Measurements from ENCODE around the gene TMOD2. TPM values are rescaled to one million over a fixed set of nuclear protein-coding genes. Genes with fewer than 3 reads are reported as not detected.

TMOD2 gene
- total and polyA plus RNA-seq, 11 donors: 1.3 to 10.9 (median 6.1) TPM

DNA sequence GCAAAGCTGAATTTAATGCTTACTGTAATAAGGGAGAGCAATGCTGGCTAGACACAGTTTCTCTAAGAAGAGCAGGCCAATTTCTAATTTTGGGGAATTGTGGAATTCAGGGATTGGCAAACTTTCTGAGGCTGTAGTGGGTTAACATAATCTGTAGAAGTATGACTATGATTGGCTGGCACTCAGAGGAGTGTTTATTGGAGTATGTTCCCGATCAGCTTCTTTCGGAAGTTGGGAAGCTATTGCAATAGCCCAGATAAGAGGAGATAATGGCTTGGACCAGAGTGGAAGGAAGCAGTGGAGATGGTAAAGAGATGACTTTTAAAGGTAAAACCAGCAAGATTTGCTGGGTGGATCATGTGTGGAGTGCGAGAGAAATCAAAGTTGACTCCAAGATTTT lies 97.4 kb downstream of the TMOD2 start:
- intact Hi-C loops (cut with DNase I): no loop called here
- no peak overlapping the region for H3K27ac ChIP-seq

DNA sequence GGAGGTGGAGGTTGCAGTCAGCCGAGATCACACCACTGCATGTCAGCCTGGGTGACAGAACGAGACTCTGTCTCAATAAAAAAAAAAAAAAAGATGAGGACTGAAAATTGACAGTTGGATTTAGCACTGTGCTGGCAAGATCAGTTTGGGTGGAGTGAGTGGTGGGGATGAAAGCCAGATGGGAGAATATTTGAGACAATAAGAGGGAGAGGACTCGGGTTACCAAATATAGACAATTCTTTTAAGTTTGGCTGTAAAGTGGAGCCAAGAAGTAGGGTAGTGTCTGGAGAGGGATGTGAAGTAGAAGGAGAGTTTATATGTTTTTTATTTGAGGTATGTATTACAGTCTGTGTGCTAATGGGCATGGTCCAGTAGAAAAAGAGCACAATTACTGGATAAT lies 98.5 kb downstream of the TMOD2 start:
- DNase-seq (no peak), ATAC-seq (no peak)
- H3K9me3 ChIP-seq: no peaks in the 10 kb centered on the region
- TF ChIP-seq, protein P1, sequence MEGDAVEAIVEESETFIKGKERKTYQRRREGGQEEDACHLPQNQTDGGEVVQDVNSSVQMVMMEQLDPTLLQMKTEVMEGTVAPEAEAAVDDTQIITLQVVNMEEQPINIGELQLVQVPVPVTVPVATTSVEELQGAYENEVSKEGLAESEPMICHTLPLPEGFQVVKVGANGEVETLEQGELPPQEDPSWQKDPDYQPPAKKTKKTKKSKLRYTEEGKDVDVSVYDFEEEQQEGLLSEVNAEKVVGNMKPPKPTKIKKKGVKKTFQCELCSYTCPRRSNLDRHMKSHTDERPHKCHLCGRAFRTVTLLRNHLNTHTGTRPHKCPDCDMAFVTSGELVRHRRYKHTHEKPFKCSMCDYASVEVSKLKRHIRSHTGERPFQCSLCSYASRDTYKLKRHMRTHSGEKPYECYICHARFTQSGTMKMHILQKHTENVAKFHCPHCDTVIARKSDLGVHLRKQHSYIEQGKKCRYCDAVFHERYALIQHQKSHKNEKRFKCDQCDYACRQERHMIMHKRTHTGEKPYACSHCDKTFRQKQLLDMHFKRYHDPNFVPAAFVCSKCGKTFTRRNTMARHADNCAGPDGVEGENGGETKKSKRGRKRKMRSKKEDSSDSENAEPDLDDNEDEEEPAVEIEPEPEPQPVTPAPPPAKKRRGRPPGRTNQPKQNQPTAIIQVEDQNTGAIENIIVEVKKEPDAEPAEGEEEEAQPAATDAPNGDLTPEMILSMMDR (IDR thresholded peaks at IDR 0.05): no peak
- no peak for TF ChIP-seq POLR2A (IDR thresholded peaks at IDR 0.05)
- H3K36me3 ChIP-seq: no peaks in the 10 kb centered on the region
- no peaks in the 10 kb centered on the region for H3K27me3 ChIP-seq
- peaks cover 2 to 60% (median 48%) of the 10 kb centered on the region in 12 donors for H3K4me1 ChIP-seq
- intact Hi-C loops (cut with DNase I): no loop called here
- H3K4me3 ChIP-seq: no peak overlapping the region
- 63 to 74% (median 68%) methylated on average over 3 of the region's 3 CpGs for whole genome bisulfite sequencing, 4 donors
- no peak overlapping the region for H3K27ac ChIP-seq

More for the DNA sequence above, 97.4 kb downstream of the TMOD2 start:
- TF ChIP-seq, protein P1 (IDR thresholded peaks at IDR 0.05): no peak
- no peak for TF ChIP-seq POLR2A (IDR thresholded peaks at IDR 0.05)
- 32 to 56% (median 39%) methylated on average over 3 of the region's 3 CpGs for WGBS, 4 donors
- Histone ChIP-seq H3K27me3 (no peaks in the 10 kb centered on the region), H3K36me3 (no peaks in the 10 kb centered on the region), H3K4me3 (no peak overlapping the region), H3K4me1 (peaks cover 2 to 69% (median 58%) of the 10 kb centered on the region in 12 donors), H3K9me3 (no peaks in the 10 kb centered on the region)
- DNase-seq (no peak), ATAC-seq (peak in 1 of 4 donors; percentile 45)

DNA sequence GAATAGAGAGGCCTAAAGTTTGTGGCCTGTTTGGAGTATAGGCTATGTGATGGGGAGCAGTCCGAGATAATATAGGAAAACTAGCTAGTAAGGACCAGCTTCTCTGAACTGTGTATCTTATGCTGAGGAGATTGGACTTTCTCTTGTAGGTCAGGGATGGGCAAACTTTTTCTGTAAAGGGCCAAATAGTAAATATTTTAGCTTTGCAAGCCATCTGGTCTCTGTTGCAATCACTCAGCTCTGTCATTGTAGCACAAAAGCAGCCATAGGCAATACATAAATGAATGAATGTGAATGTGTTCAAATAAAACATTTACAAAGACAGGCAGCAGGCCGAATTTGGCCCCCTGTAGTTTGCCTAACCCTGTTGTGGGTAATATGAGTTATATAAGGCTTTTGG lies 102.6 kb downstream of the TMOD2 start:
- no peaks in the 10 kb centered on the region for H3K9me3 ChIP-seq
- DNase-seq: no peak
- peaks cover 0 to 46% (median 14%) of the 10 kb centered on the region in 12 donors for H3K4me1 ChIP-seq
- TF ChIP-seq, protein P1 (IDR thresholded peaks at IDR 0.05): no peak
- no peak for TF ChIP-seq POLR2A (IDR thresholded peaks at IDR 0.05)
- intact Hi-C loops (cut with DNase I): no loop called here
- no peak overlapping the region for H3K27ac ChIP-seq
- 94 to 96% (median 95%) methylated on average over 2 of the region's 2 CpGs for WGBS, 4 donors
- H3K36me3 ChIP-seq: no peaks in the 10 kb centered on the region
- no peak overlapping the region for H3K4me3 ChIP-seq
- H3K27me3 ChIP-seq: no peaks in the 10 kb centered on the region
- ATAC-seq: no peak

DNA sequence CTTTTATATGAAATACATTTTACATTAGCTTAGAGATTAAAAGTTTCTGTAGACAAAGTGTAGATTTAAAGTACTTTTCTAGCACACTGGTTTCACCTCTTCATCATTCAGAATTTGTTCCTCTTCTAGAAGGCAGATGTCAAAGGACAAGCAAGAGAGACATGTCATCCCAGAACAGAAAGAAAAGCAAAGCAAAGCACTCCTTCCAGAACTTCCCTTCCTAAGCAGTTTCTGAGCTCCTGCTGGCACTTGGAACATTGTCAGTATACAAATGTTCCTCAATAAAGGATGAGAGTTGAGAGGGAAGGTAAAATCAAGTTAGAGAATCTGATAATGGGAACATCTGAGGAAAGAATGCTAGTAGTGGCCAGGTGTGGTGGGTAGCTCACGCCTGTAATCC lies 104.2 kb downstream of the TMOD2 start:
- intact Hi-C loops (cut with DNase I): no loop called here
- H3K9me3 ChIP-seq: no peaks in the 10 kb centered on the region
- TF ChIP-seq, protein P1 (IDR thresholded peaks at IDR 0.05): no peak
- TF ChIP-seq POLR2A (IDR thresholded peaks at IDR 0.05): no peak
- no peaks in the 10 kb centered on the region for H3K27me3 ChIP-seq
- peaks cover 0 to 40% (median 6%) of the 10 kb centered on the region in 12 donors for H3K4me1 ChIP-seq
- 86 to 100% (median 92%) methylated on average over 1 of the region's 1 CpG for WGBS, 4 donors
- no peak for ATAC-seq
- H3K4me3 ChIP-seq: no peak overlapping the region
- no peak for DNase-seq
- peaks cover 0 to 7% (median 0%) of the 10 kb centered on the region in 9 donors for H3K36me3 ChIP-seq
- peak overlapping the region in 1 of 12 donors; percentile 13 for H3K27ac ChIP-seq

All from heart left ventricle (tissue), 16 donors.